Stimulated activated CD4-positive, alpha-beta T cell treated with anti-CD3 and anti-CD28 coated beads, TNF-alpha, amount 100 ng/mL, for 4 hours (primary cell): Measurements from ENCODE around the gene STRBP.
"Not testable (repeated sequence)": the region's sequence is repeated elsewhere in the genome, so short reads cannot be mapped to it uniquely, and the experiment has no call there.

ENCODE experiments used
- DNase-seq, 3 experiments: peaks; one replicate each; pipeline ENCODE4 v3.0.0-alpha.2; 2020; ENCODE audit warnings: low read depth in 3 of 3

The STRBP gene

DNA sequence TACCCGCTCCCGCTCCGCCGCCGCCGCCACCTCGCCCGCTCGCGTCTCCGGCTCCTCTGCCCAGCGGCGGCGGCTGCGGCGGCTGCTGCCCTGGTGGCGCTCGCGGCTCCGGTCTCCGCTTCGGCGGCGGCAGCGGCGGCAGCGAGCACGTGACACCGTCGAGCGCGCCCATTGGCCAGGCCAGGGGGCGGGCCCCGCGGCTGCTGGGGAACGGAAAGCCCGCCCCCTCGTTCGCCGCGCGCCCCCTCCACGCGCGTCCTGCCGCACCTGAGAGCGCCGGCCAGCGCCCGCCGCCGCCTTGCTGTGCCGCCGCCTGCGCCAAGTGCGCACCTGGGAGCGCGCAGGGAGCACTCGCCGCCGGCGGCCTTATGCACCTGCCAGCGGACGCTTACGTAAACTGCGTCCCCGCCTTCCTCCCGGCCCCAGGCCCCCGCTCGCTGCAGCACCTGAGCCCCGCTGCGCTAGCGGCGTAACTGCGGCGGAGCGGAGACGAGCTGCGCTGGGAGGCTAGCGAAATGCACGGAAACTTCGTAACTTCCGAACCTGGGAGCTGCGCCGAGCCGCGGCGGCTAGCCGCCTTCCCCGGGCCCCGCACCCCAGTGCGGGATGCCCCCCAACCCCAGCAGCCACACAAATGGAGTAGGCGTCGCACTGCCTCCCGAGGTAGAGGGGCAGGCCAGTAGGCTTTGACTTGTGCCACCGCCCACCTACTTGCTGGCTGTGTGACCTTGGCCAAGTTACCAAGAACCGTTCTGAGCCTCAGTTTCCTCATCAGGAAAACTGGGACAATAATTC, at the start of gene STRBP:
Gene STRBP (minus strand): TSS at position 122 of the 795 bp plus-strand sequence. CDS start 84,452 bp downstream, outside the sequence.
- DNase-seq = peak; percentile 84 to 89 (median 87)

DNA sequence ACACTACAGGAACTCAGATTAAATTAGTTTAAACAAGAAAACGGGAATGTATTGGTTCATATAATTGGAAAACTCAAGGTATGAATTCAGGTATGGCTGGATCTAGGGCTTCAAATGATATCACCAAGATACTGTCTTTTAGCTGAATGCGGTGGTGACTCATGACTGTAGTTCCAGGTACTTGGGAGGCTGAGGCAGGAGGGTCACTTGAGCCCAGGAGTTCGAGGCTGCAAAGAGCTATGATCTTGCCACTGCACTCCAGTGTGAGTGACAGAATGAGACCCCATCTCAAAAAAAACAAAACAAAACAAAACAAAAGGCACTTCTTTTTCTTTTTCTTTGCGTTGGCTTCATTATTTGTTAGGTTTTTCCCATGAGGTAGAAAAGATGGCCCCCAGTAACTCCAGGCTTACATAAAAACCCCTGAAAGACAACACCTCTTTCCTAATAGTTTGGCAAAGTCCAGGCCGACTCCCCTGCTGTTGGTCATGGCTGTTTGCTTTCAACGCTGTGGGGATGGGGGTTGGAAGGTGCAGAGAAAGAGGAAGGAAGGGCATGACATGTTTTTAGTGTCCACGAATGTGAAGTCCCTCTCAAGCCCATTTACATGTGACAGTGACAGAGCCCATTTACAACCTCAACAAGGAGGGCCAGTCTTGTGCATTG, 47.8 kb upstream of the STRBP start:
- DNase-seq = no peak

DNA sequence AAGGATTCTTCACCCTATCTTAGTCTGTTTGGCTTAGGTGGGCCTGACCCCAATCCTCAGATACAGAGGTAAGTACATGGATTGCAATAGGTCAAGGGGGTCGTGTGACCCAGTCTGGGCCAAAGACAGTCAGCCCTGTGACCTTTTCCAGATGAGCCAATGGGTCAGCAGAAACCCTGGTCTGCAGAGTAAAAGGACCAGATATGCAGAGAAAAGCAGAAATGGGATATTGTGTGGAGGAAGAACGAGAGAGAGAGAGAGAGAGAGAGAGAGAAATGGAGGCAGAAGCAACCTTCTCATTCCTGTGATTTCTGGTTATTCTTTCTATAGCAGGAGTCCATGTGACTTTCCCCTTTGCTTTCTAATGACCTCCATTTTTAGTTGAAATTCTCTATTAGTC, 47.2 kb upstream of the STRBP start:
- DNase-seq = no peak

DNA sequence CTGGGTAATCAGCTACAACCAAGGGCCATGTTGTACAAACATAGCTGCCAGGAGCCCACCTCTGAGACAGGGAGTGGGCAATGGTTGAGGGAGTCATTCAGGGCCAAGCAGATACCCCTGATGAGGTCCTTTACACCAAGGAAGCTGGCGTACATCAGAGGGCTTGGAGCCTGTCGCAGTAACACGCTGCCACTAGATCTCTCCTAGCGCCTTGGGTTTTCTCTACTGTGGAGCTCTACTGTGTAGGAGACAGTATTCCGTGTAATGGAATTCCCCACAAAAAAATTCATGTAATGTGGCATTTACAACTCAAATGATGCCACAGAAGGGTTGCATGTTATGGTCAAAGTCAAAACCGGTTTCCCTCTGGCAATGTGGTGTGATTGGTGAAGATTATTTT, 46.2 kb upstream of the STRBP start:
- DNase-seq = no peak

DNA sequence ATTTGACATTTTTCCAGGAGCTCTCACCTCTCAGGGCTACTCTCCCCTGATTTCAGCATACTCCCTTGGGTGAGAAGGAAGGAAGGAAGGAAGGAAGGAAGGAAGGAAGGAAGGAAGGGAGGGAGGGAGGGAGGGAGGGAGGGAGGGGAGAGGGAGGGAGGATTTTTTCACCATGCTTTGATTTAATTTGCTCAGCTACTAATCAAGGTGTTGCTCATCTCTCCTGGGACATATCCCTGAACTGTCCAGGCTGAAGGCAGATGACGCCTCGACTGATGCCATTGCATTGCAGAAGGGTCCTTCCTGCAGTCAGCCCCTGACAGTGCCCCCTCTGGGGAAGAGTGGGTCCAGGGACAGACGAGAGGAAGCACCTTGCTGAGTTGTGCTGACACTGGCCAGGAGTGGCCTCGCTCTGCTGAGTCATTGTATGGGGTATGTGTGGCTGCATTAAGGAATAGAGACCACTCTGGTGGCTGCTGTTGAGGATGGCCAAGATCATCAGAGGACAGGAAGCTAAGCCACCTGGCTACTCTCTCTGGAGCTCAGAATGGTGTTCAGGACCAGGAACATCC, 44.0 kb upstream of the STRBP start:
- DNase-seq = no peak

DNA sequence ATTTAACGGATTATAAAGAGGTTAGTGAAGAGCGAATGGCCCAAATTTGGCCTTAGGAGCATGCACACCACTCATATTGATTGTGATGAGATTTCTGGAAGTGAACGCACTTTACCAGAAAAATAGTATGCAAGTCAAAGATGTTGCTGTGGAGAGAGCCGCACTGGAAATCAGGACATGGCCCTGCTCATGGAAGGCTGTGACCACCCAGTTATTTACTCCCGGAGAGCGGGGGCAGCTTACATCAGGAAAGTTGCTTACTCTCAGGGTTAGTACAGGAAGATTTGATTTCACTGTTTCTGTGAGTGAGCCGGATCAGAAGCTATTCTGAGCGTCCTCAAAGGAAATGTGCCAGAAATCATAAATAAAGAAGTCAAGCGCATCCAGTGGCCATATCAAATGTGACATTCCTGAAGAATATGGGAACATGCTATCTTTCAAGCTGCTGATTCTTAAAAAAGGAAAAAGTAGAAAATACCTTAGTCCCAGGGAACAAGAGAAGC, 42.9 kb upstream of the STRBP start:
- no peak for DNase-seq

DNA sequence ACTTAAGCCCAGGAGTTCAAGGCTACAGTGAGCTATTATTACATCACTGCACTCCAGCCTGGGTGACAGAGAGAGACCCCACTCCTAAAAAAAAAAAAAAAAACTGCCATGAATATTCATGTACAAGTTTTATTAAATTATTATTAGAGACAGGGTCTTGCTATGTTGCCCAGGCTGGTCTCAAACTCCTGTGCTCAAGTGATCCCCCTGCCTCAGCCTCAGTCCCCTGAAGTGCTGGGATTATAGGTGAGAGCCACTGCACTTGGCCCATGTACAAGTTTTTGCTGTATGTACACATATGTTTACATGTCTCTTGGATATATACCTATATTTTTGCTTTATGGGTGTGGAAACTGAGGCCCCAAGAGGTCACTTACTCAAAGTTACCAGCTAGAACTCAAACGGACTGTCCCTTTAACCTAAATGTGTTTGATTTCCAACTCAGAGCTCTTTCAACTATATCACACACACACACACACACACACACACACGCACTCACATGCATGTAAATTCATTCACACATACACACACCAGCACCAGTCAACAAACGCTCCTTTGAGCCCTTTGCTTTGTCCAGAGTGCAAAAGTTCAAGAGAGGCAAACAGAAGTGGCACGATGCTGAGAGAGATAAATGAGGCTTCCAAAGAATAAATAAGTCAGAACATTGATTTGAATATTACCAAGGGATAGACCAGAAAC, 42.3 kb upstream of the STRBP start:
- DNase-seq = no peak

DNA sequence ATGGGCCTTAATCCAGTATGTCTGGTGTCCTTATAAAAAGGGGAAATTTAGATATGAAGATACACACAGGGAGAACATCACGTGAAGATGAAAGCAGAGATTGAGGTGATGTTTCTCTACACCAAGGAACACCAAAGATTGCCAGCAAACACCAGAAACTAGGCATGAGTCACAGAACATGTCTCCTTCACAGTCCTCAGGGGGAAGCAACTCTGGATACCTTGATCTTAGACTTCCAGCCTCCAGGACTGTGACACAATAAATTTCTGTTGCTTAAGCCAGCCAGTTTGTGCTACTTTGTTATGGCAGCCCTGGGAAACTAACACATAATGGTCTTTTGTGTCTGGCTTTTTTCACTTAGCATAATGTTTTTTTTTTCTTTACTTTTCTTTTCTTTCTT, 41.2 kb upstream of the STRBP start:
- no peak for DNase-seq

DNA sequence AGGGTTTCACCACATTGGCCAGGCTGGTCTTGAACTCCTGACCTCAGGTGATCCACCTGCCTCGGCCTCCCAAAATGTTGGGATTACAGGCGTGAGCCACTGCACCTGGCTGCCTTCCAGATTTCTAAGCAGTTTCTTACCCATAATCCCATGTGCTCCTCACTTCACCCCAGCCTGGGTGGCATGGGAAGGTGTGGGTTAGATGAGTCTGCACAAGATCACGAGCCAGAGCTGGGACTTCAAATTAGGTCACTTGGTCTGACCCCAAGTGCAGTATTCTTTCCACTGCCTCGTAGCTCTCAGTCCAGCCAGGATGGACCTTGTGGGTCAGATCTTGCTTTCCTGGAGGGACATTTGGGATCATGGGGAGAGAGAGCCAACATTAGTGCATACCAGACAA, 37.5 kb upstream of the STRBP start:
- DNase-seq = no peak

DNA sequence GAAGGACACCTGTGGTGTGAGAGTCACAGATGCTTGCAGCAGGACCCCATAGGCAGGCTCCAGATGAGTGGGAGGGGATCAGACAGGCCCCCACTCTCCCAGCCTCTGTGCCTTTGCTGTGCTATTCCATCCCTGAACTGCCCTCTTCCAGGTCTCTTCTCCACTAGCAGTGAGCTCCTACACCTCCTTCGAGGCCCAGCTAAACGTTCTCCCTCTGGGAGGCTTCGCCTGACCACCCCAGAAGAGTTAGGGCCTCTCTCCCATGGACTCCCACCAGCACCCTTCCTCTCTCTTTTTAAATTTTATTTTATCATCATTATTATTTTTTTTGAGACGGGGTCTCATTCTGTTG, 35.9 kb upstream of the STRBP start:
- DNase-seq = no peak

DNA sequence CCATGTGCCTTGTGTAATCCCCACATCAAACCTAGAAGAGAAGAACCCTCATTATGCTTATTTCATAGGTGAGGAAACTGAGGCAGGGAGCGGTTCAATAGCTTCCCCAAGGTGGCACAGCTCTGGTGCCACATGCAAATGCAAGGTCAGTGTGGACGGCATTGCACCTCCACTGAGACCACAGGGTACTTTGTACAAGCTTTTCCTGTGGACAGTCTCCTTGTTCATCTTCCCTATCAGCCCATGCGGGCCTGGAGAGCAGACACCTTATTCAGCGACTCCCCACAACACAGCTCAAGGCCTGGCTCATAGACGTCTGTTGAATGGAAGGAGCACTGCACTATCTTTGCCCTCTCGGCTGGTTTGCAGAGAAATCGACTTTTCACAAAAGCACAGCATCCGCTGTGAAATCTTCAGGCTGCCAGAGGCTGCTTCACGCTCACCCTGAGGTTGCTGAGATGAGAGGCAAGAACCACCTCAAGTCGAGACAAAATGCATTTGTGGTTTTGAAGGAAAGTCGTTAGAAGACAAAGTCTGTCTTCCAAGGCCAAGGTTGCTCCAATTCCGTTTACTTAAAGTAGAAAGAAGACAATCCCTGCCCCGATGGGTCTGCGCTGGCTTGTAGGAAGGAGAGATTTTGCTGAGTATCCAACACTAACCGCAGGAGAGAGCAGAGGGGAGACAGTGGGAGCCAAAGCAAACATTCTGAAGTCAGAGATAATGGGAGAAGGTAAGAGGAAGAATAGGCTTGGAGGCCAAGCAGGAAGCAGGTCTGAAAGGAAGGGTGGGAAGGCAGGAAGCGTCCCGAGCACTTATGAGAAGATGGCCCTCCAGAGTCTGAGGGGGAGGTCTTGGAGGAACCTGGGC, 34.2 kb upstream of the STRBP start:
- DNase-seq = no peak

DNA sequence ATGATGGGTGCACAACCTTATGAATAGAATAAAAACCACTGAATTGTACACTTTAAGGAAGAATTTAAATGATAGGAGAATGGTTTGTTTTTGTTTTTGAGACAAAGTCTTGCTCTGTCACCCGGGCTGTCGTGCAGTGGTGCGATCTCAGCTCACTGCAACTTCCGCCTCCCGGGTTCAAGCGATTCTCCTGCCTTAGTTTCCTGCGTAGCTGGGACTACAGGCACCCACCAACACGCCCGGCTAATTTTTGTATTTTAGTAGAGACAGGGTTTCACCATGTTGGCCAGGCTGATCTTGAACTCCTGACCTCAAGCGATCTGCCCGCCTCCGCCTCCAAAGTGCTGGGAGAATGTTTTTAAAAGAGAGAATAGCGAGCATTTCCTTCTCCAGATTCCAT, 33.5 kb upstream of the STRBP start:
- DNase-seq = not testable (repeated sequence)

DNA sequence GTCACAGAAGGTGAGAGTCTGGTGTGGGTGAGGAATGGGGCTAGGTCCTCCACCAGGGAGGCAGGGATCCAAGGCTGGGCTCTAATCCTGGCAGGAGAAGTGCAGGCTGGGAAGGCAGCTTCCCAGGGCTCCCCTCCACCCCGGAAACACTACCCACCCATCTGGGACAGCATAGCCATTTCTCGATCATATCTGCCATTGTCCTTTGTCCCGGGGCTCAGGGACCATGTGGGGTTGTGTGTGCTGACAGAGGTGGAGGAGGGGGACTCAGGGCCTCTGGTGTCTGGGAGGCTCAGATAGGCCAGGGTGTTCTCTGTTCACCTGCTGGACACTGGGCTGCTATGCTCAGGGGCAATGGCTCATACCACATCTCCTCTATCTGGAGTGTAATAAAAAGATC, 32.2 kb upstream of the STRBP start:
- no peak for DNase-seq

DNA sequence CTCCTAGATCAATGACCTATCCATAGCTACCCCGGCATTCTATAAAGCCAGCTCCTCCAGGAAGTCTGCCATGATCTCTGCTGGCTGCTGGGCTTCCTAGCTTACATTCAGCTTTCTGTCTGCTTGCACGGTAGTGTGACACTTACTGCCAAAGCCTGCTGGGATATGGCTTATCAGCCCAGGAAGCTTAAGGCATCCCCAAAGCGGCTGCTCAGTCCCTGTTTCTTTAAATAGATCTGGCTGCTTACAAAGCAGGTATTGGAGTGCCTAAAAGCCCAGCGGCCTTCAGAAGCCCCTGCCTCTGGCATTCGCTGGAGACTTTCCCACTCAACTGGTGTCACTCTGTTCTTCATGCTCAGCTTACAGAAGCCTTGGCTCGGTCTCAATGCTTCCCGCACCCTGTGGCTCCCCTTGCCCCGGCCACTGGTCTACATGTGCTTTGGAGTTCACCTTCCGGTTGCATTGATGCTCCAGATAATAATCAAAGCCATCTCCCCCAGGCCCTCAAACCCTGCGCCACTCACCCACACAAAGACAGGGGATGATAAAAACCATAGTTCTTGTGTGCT, 31.3 kb upstream of the STRBP start:
- DNase-seq = no peak

DNA sequence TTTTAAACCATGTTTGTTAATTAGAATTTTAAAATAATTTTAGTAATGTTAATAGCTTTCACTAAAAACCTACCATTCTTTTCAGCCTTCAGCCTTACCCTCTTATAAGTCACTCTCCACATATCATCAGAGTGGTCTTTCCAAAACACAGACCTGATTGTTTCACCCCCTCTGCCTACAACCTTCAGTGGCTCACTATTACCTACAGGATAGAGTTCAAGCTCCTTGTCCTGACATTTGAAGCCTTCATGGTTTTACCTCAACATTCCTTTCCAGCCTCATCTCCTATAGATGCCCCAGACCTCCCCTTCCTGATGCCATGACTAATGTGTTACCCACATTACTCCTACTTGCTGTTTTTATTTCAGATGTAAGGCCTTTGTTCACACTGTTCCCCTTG, 27.8 kb upstream of the STRBP start:
- DNase-seq = no peak

DNA sequence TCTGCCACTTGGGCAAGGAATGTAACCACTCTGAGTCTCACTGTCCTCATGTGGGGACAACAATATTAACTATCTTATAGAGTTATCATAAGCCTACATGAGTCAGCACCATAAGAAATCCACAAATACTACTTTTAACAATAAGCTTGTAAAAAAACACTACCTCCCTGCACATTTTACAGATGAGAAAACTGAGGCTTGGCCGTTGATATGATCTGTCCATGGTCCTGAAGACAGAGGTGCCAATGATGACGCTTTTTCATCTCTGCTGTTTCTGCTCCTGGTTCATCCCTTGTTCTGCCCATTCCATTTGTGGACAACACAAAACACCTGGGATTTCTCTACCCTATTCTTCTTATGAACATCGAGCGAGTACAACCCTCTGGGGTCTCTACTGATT, 23.4 kb upstream of the STRBP start:
- DNase-seq = no peak

DNA sequence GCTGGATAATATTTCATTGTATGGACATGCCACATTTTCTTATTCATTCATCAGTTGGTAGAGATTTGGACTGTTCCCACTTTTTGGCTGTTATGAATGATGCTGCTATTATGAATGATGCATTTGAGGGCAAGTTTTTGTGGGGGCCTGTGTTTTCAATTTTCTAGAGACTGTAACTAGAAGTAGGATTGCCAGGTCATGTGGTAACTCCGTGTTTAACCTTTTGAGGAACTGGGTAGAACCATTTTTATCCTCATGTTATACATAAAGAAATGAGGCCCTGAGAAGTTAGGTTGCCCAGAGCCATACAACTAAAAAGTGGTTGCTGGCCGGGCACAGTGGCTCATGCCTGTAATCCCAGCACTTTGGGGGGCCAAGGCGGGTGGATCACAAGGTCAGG, 22.4 kb upstream of the STRBP start:
- no peak for DNase-seq

DNA sequence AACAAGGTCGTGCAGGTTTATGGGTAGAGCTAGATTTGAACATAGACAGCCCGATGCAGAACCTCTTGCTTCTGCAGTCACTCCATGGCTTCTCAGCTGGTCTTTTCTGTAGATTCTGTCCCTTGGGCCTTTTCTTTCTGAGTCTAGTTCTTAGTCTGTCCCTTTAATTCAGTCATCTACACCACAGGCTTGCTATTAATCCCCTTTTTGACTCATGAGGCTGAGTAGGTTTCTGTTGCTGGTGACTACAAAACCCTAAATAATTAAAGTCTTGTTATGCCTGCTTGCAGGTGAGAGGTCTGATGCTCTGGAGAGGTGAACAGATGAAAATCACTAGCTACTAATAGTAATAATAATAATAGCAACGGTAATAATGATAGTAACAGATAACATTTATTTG, 19.3 kb upstream of the STRBP start:
- DNase-seq = no peak

DNA sequence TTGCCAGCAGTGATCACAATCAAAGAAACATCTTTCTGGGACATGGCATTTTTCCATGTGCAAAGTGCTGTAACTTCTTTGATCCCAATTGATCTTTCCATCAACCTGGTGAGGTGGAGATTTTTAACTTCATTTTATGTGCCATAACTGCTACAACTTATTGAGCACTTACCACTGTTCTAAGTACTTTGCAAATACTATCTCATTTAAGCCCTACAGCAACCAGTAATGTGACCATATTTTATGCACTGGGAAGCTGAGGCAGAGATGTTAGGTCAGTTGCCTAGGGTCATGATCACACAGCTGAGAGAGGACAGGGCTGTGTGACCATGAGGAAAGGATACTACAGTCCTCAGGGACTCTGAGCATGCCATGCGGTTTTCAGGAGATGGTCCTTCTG, 17.9 kb upstream of the STRBP start:
- DNase-seq = no peak

DNA sequence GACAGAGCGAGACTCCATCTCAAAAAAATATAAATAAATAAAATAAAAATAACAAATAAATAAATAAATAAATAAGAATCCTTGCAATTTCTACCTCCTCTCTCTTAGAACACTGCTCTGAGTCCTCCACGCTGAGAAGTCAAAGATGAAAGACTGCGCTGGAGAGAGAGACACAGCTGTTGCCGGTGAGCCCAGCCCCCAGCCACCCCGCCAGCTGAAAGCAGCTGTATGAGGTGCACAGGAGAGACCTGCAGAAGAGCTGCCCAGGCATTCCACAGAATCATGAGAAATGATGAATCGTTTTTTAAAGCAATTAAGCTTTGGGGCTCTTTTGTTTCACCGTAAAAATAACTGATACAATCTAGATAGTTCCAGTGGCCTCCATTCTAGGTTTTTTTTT, 16.3 kb upstream of the STRBP start:
- DNase-seq = no peak

DNA sequence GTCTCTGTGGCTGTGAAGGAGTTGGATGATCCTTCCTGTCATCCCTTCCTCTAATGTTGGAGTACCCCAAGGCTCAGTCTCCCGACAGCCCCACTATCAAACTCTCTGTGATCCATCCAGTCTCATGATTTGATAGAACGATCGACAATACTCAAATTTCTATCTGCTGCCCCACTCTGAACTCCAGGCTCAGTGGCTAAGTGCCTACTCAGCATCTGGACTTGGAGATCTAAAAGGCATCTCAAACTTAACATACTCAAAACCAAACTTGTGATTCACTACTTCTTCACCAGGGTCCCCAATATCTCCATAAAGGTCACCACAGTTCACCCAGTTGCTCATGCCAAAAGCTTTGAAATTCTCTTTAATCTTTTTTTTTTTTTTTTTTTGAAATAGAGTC, 15.1 kb upstream of the STRBP start:
- no peak for DNase-seq
